ENCODE data around the gene VPS45.

VPS45 gene

GRCh38 chr1:150156868-150157603, 89.5 kb downstream of the VPS45 start:
- DNase-seq (ENCODE audit: low spot score): no peak
- TF ChIP-seq, protein P1, sequence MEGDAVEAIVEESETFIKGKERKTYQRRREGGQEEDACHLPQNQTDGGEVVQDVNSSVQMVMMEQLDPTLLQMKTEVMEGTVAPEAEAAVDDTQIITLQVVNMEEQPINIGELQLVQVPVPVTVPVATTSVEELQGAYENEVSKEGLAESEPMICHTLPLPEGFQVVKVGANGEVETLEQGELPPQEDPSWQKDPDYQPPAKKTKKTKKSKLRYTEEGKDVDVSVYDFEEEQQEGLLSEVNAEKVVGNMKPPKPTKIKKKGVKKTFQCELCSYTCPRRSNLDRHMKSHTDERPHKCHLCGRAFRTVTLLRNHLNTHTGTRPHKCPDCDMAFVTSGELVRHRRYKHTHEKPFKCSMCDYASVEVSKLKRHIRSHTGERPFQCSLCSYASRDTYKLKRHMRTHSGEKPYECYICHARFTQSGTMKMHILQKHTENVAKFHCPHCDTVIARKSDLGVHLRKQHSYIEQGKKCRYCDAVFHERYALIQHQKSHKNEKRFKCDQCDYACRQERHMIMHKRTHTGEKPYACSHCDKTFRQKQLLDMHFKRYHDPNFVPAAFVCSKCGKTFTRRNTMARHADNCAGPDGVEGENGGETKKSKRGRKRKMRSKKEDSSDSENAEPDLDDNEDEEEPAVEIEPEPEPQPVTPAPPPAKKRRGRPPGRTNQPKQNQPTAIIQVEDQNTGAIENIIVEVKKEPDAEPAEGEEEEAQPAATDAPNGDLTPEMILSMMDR (IDR thresholded peaks at IDR 0.05; ENCODE audit: extremely low read depth, insufficient read depth, missing control alignments): no peak
- in situ Hi-C loops (cut with MboI; ENCODE audit: low pct_unique_long_range_greater_than_20kb, low sequenced_read_pairs, unreplicated experiment): no loop called here

DNA sequence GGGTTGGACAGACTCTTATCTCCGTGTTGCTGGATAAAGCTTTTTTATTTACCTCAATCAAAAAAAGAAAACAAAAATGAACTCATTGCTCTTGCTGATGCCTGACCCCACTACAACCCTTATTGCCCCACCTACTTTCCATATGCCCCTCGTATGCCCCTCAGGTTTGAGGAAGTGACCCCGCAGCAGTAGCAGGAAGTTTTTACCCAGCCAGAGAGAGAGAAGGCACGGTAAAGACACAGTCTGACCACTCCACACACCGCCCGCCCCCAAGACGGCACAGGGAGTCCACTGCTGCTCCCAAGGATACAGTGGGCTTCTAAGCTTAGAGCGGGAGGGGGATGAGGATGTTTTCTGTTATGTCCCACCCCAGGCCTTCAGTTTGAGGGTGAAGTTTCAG, 92.0 kb downstream of the VPS45 start:
- TF ChIP-seq, protein P1 (IDR thresholded peaks at IDR 0.05; ENCODE audit: extremely low read depth, insufficient read depth, missing control alignments): no peak
- DNase-seq (ENCODE audit: low spot score): no peak
- in situ Hi-C loops (cut with MboI; ENCODE audit: low pct_unique_long_range_greater_than_20kb, low sequenced_read_pairs, unreplicated experiment): no loop called here

- TF ChIP-seq, protein P1 (IDR thresholded peaks at IDR 0.05; ENCODE audit: extremely low read depth, insufficient read depth, missing control alignments): no peak
- no peak for DNase-seq (ENCODE audit: low spot score)
- in situ Hi-C loops (cut with MboI; ENCODE audit: low pct_unique_long_range_greater_than_20kb, low sequenced_read_pairs, unreplicated experiment): no loop called here
These were observed 93.5 kb downstream of the VPS45 start for GRCh38 chr1:150160964-150161621.

GRCh38 chr1:150161747-150162581, 94.4 kb downstream of the VPS45 start:
- TF ChIP-seq, protein P1 (IDR thresholded peaks at IDR 0.05; ENCODE audit: extremely low read depth, insufficient read depth, missing control alignments): peak; percentile 18
- no peak for DNase-seq (ENCODE audit: low spot score)
- in situ Hi-C loops (cut with MboI; ENCODE audit: low pct_unique_long_range_greater_than_20kb, low sequenced_read_pairs, unreplicated experiment): no loop called here

GRCh38 chr1:150162582-150162861, 94.9 kb downstream of the VPS45 start:
- in situ Hi-C loops (cut with MboI; ENCODE audit: low pct_unique_long_range_greater_than_20kb, low sequenced_read_pairs, unreplicated experiment): no loop called here
- no peak for DNase-seq (ENCODE audit: low spot score)
- TF ChIP-seq, protein P1 (IDR thresholded peaks at IDR 0.05; ENCODE audit: extremely low read depth, insufficient read depth, missing control alignments): no peak

- DNase-seq (ENCODE audit: low spot score): peak; percentile 78
- TF ChIP-seq, protein P1 (IDR thresholded peaks at IDR 0.05; ENCODE audit: extremely low read depth, insufficient read depth, missing control alignments): no peak
- in situ Hi-C loops (cut with MboI; ENCODE audit: low pct_unique_long_range_greater_than_20kb, low sequenced_read_pairs, unreplicated experiment): no loop called here
These were observed 95.5 kb downstream of the VPS45 start for GRCh38 chr1:150162862-150163706.
